OCI-LY3 (cell line): ENCODE results near the gene ADGRG6.

Source experiments
- H2AFZ ChIP-seq: fragments of 200-600, 300-600 bp; shearing (Covaris generic); 2 replicates; pipeline ENCODE4 v1.6.0; 2014; ENCODE audit warnings: antibody characterized with exemption, low read depth, low read length
- H3K27ac ChIP-seq: fragments of 200-600, 300-600 bp; sonication (generic); 2 replicates; pipeline ENCODE4 v1.5.1; 2014; ENCODE audit warnings: mild to moderate bottlenecking, low read length, moderate library complexity, mixed read lengths
- H3K27me3 ChIP-seq: fragments of 200-600, 300-600 bp; sonication (generic); 2 replicates; pipeline ENCODE4 v1.6.1; 2014; ENCODE audit warnings: low read depth, low read length, mixed read lengths
- H3K36me3 ChIP-seq: fragments of 200-600, 300-600 bp; sonication (generic); replicated peaks from 2 replicates; pipeline ENCODE3; 2014; ENCODE audit warnings: low read depth, low read length, mixed read lengths
- H3K4me1 ChIP-seq: fragments of 300-600, 200-600 bp; sonication (generic); 2 replicates; pipeline ENCODE4 v1.6.1; 2014; ENCODE audit warnings: low read length, mixed read lengths
- H3K4me2 ChIP-seq: fragments of 200-600, 300-600 bp; sonication (generic); 2 replicates; pipeline ENCODE4 v1.6.1; 2014; ENCODE audit warnings: low read length, mixed read lengths
- H3K4me3 ChIP-seq: fragments of 300-600, 200-600 bp; sonication (generic); 2 replicates; pipeline ENCODE4 v1.5.1; 2014; ENCODE audit warnings: antibody characterized with exemption, mild to moderate bottlenecking, low read length, moderate library complexity
- H3K79me2 ChIP-seq: fragments of 300-600, 200-600 bp; shearing (Covaris generic); 2 replicates; pipeline ENCODE4 v1.6.1; 2014; ENCODE audit warnings: mild to moderate bottlenecking, low read length, mixed read lengths
- H3K9ac ChIP-seq: fragments of 300-600, 200-600 bp; shearing (Covaris generic); 2 replicates; pipeline ENCODE4 v1.6.0; 2014; ENCODE audit warnings: mild to moderate bottlenecking, low read length, moderate library complexity
- H3K9me3 ChIP-seq: fragments of 200-600, 300-600 bp; shearing (Covaris generic); 2 replicates; pipeline ENCODE4 v1.6.1; 2014; ENCODE audit warnings: low read length, mixed read lengths; ENCODE audit not compliant: insufficient read depth
- H4K20me1 ChIP-seq: fragments of 200-600, 300-600 bp; sonication (generic); 2 replicates; pipeline ENCODE4 v1.6.1; 2016; ENCODE audit warnings: low read length, mixed read lengths; ENCODE audit not compliant: insufficient read depth
- EZH2phosphoT487 ChIP-seq: fragments of 200-600 bp; shearing (Covaris generic); IDR thresholded peaks from 2 replicates; pipeline ENCODE4 v1.6.1; 2018; ENCODE audit warnings: antibody characterized with exemption, mixed run types, low read depth
- TF ChIP-seq, protein P1 (sequence below): fragments of 200-600, 300-600 bp; sonication (generic); IDR thresholded peaks from 2 replicates; pipeline ENCODE4 v1.5.1; 2014; ENCODE audit warnings: antibody characterized with exemption, low read length, low read depth

ADGRG6 gene

DNA sequence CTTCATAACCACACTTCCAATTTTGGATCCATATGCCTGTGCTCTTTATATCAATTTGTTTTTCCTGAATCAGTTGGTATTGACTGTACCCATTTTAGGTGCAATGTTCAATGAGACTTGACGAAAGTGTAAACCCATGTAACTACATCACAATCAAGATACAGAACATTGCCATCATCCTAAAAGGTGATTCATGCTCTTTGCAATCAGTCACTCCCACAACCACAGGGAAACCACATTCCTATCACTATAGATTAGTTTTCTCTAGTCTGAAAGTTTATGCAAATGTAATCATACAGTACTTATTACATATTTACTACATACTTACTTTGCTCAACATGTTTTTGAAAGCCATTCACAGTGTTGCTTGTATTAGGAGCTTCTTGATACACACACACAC is 167.4 kb downstream of the ADGRG6 start:
- no peak overlapping the region for H2AFZ ChIP-seq
- H3K9me3 ChIP-seq = no peaks in the 10 kb centered on the region
- no peak overlapping the region for H3K9ac ChIP-seq
- H3K36me3 ChIP-seq = no peaks in the 10 kb centered on the region
- no peak overlapping the region for H3K27ac ChIP-seq
- no peaks in the 10 kb centered on the region for H3K4me1 ChIP-seq
- TF ChIP-seq EZH2phosphoT487 = no peak
- TF ChIP-seq, protein P1, sequence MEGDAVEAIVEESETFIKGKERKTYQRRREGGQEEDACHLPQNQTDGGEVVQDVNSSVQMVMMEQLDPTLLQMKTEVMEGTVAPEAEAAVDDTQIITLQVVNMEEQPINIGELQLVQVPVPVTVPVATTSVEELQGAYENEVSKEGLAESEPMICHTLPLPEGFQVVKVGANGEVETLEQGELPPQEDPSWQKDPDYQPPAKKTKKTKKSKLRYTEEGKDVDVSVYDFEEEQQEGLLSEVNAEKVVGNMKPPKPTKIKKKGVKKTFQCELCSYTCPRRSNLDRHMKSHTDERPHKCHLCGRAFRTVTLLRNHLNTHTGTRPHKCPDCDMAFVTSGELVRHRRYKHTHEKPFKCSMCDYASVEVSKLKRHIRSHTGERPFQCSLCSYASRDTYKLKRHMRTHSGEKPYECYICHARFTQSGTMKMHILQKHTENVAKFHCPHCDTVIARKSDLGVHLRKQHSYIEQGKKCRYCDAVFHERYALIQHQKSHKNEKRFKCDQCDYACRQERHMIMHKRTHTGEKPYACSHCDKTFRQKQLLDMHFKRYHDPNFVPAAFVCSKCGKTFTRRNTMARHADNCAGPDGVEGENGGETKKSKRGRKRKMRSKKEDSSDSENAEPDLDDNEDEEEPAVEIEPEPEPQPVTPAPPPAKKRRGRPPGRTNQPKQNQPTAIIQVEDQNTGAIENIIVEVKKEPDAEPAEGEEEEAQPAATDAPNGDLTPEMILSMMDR = no peak
- H3K79me2 ChIP-seq = no peaks in the 10 kb centered on the region
- no peaks in the 10 kb centered on the region for H3K27me3 ChIP-seq
- H3K4me2 ChIP-seq = no peak overlapping the region
- no peaks in the 10 kb centered on the region for H4K20me1 ChIP-seq
- no peak overlapping the region for H3K4me3 ChIP-seq

DNA sequence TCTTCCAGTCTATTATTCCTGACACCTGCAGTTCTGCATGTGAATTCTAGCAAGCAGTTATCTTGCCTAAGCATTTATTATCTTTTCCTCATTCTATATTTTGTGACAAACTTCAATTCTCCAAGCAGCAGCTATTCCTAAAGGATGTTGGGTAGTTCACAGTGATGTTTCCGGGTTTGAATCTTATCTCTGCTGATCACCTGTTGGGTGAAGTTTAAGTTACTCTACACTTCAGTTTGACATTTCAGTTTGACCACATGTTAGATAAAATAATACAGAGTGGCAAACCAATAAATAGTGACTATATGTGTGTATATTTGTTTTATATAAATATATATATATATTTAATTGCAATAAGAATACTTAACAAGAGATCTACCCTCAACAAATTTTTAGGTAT is 168.6 kb downstream of the ADGRG6 start:
- Histone ChIP-seq H3K27me3 (no peaks in the 10 kb centered on the region), H3K4me2 (no peak overlapping the region), H3K4me1 (no peaks in the 10 kb centered on the region), H4K20me1 (no peaks in the 10 kb centered on the region), H3K79me2 (no peaks in the 10 kb centered on the region), H2AFZ (no peak overlapping the region), H3K27ac (no peak overlapping the region), H3K36me3 (no peaks in the 10 kb centered on the region), H3K9me3 (no peaks in the 10 kb centered on the region), H3K4me3 (no peak overlapping the region), H3K9ac (no peak overlapping the region)
- no peak for TF ChIP-seq EZH2phosphoT487
- TF ChIP-seq, protein P1 = no peak

GRCh38 chr6:142474531-142475289 is 172.9 kb downstream of the ADGRG6 start:
- Histone ChIP-seq H3K9ac (no peak overlapping the region), H3K9me3 (no peaks in the 10 kb centered on the region), H2AFZ (no peak overlapping the region), H3K4me1 (no peaks in the 10 kb centered on the region), H3K79me2 (no peaks in the 10 kb centered on the region), H3K36me3 (no peaks in the 10 kb centered on the region), H4K20me1 (no peaks in the 10 kb centered on the region), H3K27me3 (no peaks in the 10 kb centered on the region), H3K27ac (no peak overlapping the region), H3K4me3 (no peak overlapping the region), H3K4me2 (peak overlapping the region; percentile 26; the same call in 1 of the 2 replicates)
- TF ChIP-seq, protein P1 = peak; percentile 69
- no peak for TF ChIP-seq EZH2phosphoT487

DNA sequence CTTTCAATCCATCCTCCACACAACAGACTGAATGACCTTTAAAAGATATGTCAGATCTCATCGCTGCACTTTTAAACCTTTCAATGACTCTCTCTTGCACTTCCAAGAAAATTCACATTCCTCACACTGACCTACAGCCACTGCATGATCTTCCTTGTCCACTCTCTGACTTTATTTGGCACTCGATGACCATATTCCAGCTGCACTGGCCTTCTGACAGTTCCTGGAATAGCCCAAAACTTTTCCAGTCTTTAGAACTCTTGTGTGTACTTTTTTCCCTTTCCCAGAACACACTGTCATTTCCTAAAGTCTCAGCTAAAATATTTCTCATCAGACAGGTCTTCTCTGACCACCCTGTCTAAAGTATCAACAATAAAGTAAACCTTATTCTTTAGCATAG is 174.6 kb downstream of the ADGRG6 start:
- Histone ChIP-seq H4K20me1 (no peaks in the 10 kb centered on the region), H2AFZ (no peak overlapping the region), H3K36me3 (no peaks in the 10 kb centered on the region), H3K27ac (no peak overlapping the region), H3K27me3 (no peaks in the 10 kb centered on the region), H3K79me2 (no peaks in the 10 kb centered on the region), H3K9me3 (no peaks in the 10 kb centered on the region), H3K4me2 (no peak overlapping the region), H3K4me1 (no peaks in the 10 kb centered on the region), H3K4me3 (no peak overlapping the region), H3K9ac (no peak overlapping the region)
- TF ChIP-seq EZH2phosphoT487 = no peak
